DOHH2 (cell line): ENCODE measurements around the gene MORN5.

ENCODE experiments used
- H3F3A ChIP-seq: fragments of 200-600 bp; sonication (generic), shearing (Covaris generic); 2 replicates; pipeline ENCODE4 v1.6.0; 2016; ENCODE audit warnings: antibody characterized with exemption, mild to moderate bottlenecking; ENCODE audit not compliant: control insufficient read depth, insufficient read depth
- H3K27ac ChIP-seq: fragments of 200-600 bp; sonication (generic); 2 replicates; pipeline ENCODE4 v1.5.1; 2014; ENCODE audit warnings: low read depth, mild to moderate bottlenecking, low read length, moderate library complexity
- H3K27me3 ChIP-seq: fragments of 200-600 bp; sonication (generic); 2 replicates; pipeline ENCODE4 v1.6.1; 2014; ENCODE audit warnings: mild to moderate bottlenecking, low read length, mixed read lengths; ENCODE audit not compliant: control insufficient read depth
- H3K36me3 ChIP-seq: fragments of 200-600 bp; sonication (generic); 2 replicates; pipeline ENCODE4 v1.6.1; 2014; ENCODE audit warnings: mild to moderate bottlenecking, low read length, moderate library complexity, mixed read lengths; ENCODE audit not compliant: control insufficient read depth
- H3K4me1 ChIP-seq: fragments of 200-600 bp; sonication (generic); 2 replicates; pipeline ENCODE4 v1.6.1; 2014; ENCODE audit warnings: mild to moderate bottlenecking, low read length, mixed read lengths; ENCODE audit not compliant: control insufficient read depth
- H3K4me2 ChIP-seq: fragments of 200-600 bp; sonication (generic); 2 replicates; pipeline ENCODE4 v1.6.0; 2014; ENCODE audit warnings: mild to moderate bottlenecking, low read length, moderate library complexity
- H3K4me3 ChIP-seq: fragments of 200-600 bp; sonication (generic); 2 replicates; pipeline ENCODE4 v1.5.1; 2014; ENCODE audit warnings: mild to moderate bottlenecking, low read length, mixed read lengths
- H3K79me2 ChIP-seq: fragments of 200-600 bp; sonication (generic); 2 replicates; pipeline ENCODE4 v1.6.1; 2014; ENCODE audit warnings: mild to moderate bottlenecking, low read length, mixed read lengths; ENCODE audit not compliant: control insufficient read depth
- H3K9me2 ChIP-seq: fragments of 200-600 bp; sonication (generic); replicated peaks from 2 replicates; pipeline ENCODE4 v1.6.1; 2014; ENCODE audit warnings: mild to moderate bottlenecking, low read length, mixed read lengths; ENCODE audit not compliant: control insufficient read depth
- H3K9me3 ChIP-seq: fragments of 200-600 bp; sonication (generic); 2 replicates; pipeline ENCODE4 v1.6.1; 2014; ENCODE audit warnings: antibody characterized with exemption, low read length, mixed read lengths; ENCODE audit not compliant: control insufficient read depth, insufficient read depth
- H4K20me1 ChIP-seq: fragments of 200-600 bp; sonication (generic); 2 replicates; pipeline ENCODE4 v1.6.0; 2014; ENCODE audit warnings: low read depth, mild to moderate bottlenecking, antibody characterized with exemption, low read length, moderate library complexity; ENCODE audit not compliant: control insufficient read depth, insufficient read depth
- CTCF ChIP-seq: fragments of 200-600 bp; sonication (generic); IDR thresholded peaks from one replicate; pipeline ENCODE4 v1.5.1; 2014; ENCODE audit warnings: antibody characterized with exemption, mild to moderate bottlenecking, low read depth, low read length; ENCODE audit not compliant: poor library complexity, severe bottlenecking
- EZH2phosphoT487 ChIP-seq: fragments of 200-600 bp; sonication (generic); IDR thresholded peaks from 2 replicates; pipeline ENCODE4 v1.6.1; 2017; ENCODE audit warnings: borderline replicate concordance, mild to moderate bottlenecking, antibody characterized with exemption, low read length, moderate library complexity, mixed read lengths

Gene MORN5

GRCh38 chr9:122221183-122221811, 61.6 kb downstream of the MORN5 start:
- H3K27me3 ChIP-seq = peaks cover 34% of the 10 kb centered on the region
- TF ChIP-seq EZH2phosphoT487 = no peak
- TF ChIP-seq CTCF = no peak
- H3K4me2 ChIP-seq = no peak overlapping the region
- H3K9me2 ChIP-seq = no peaks in the 10 kb centered on the region
- H3K27ac ChIP-seq = no peak overlapping the region
- no peak overlapping the region for H3K4me3 ChIP-seq
- no peaks in the 10 kb centered on the region for H3K9me3 ChIP-seq
- H3F3A ChIP-seq = no peaks in the 10 kb centered on the region
- no peaks in the 10 kb centered on the region for H3K79me2 ChIP-seq
- H3K36me3 ChIP-seq = no peaks in the 10 kb centered on the region
- H4K20me1 ChIP-seq = no peaks in the 10 kb centered on the region
- no peaks in the 10 kb centered on the region for H3K4me1 ChIP-seq

GRCh38 chr9:122222791-122223190, 63.1 kb downstream of the MORN5 start:
- TF ChIP-seq CTCF (no peak), EZH2phosphoT487 (no peak)
- Histone ChIP-seq H3K4me3 (no peak overlapping the region), H3K79me2 (no peaks in the 10 kb centered on the region), H3K27ac (no peak overlapping the region), H3K4me2 (no peak overlapping the region), H3F3A (no peaks in the 10 kb centered on the region), H3K36me3 (no peaks in the 10 kb centered on the region), H3K27me3 (peaks cover 34% of the 10 kb centered on the region), H3K9me2 (no peaks in the 10 kb centered on the region), H3K9me3 (no peaks in the 10 kb centered on the region), H4K20me1 (no peaks in the 10 kb centered on the region), H3K4me1 (no peaks in the 10 kb centered on the region)

GRCh38 chr9:122223435-122223834, 63.7 kb downstream of the MORN5 start:
- H3K27me3 ChIP-seq = peaks cover 30% of the 10 kb centered on the region
- no peak for TF ChIP-seq EZH2phosphoT487
- no peak for TF ChIP-seq CTCF
- no peaks in the 10 kb centered on the region for H3K4me1 ChIP-seq

More at GRCh38 chr9:122223435-122223834, 63.7 kb downstream of the MORN5 start:
- H3K79me2 ChIP-seq = no peaks in the 10 kb centered on the region
- H3F3A ChIP-seq = no peaks in the 10 kb centered on the region
- H3K9me2 ChIP-seq = no peaks in the 10 kb centered on the region
- H4K20me1 ChIP-seq = no peaks in the 10 kb centered on the region
- H3K36me3 ChIP-seq = no peaks in the 10 kb centered on the region
- no peaks in the 10 kb centered on the region for H3K9me3 ChIP-seq
- H3K4me3 ChIP-seq = no peak overlapping the region
- H3K27ac ChIP-seq = no peak overlapping the region
- H3K4me2 ChIP-seq = no peak overlapping the region
